GM23338 (cell line): ENCODE data around the gene SLC39A7. TPM values are rescaled to one million over a fixed set of nuclear protein-coding genes. Genes with fewer than 3 reads are reported as not detected.

Experiments used
- ATAC-seq: fragments of 200-7000 bp; cut with Tn5 transposase; 3 replicates; pipeline ENCODE4 v1.9.1; 2020
- DNase-seq: peaks from one replicate; pipeline ENCODE4 v3.0.0-alpha.2; 2015; ENCODE audit warnings: low spot score
- H2AFZ ChIP-seq: fragments of 200-600 bp; sonication (generic); 2 replicates; pipeline ENCODE4 v1.8.0; 2016; ENCODE audit warnings: antibody characterized with exemption, mild to moderate bottlenecking, moderate library complexity
- H3F3A ChIP-seq: fragments of 200-600 bp; sonication (generic); replicated peaks from 2 replicates; pipeline ENCODE4 v1.8.0; 2017; ENCODE audit warnings: antibody characterized with exemption, mixed run types, low read depth
- H3K27ac ChIP-seq: fragments of 200-600 bp; sonication (generic); 2 replicates; pipeline ENCODE4 v1.6.1; 2016; ENCODE audit warnings: low read depth
- H3K27me3 ChIP-seq: fragments of 200-600 bp; sonication (generic); 2 replicates; pipeline ENCODE4 v1.8.0; 2016; ENCODE audit warnings: mild to moderate bottlenecking, mixed run types, moderate library complexity; ENCODE audit not compliant: insufficient read depth
- H3K36me3 ChIP-seq: fragments of 200-600 bp; sonication (generic); 2 replicates; pipeline ENCODE4 v1.8.0; 2016; ENCODE audit warnings: mild to moderate bottlenecking; ENCODE audit not compliant: insufficient read depth
- H3K4me1 ChIP-seq: fragments of 200-600 bp; sonication (generic); 2 replicates; pipeline ENCODE4 v1.8.0; 2016; ENCODE audit warnings: mild to moderate bottlenecking, moderate library complexity; ENCODE audit not compliant: insufficient read depth
- H3K4me2 ChIP-seq: fragments of 200-600 bp; sonication (generic); 2 replicates; pipeline ENCODE4 v1.7.1; 2017; ENCODE audit warnings: mixed run types
- H3K4me3 ChIP-seq: fragments of 200-600 bp; sonication (generic); 2 replicates; pipeline ENCODE4 v1.6.1; 2016; ENCODE audit warnings: mixed run types
- H3K79me2 ChIP-seq: fragments of 200-600 bp; sonication (generic); replicated peaks from 2 replicates; pipeline ENCODE4 v1.8.0; 2017; ENCODE audit warnings: mild to moderate bottlenecking; ENCODE audit not compliant: insufficient read depth
- H3K9me2 ChIP-seq: fragments of 200-600 bp; sonication (generic); 2 replicates; pipeline ENCODE4 v1.8.0; 2017; ENCODE audit not compliant: insufficient read depth
- H4K20me1 ChIP-seq: fragments of 200-600 bp; sonication (generic); replicated peaks from 2 replicates; pipeline ENCODE4 v1.8.0; 2017; ENCODE audit warnings: mild to moderate bottlenecking; ENCODE audit not compliant: insufficient read depth
- H3K27ac Mint-ChIP-seq: 2 replicates; pipeline ENCODE4 v1.8.0; 2020; ENCODE audit warnings: inconsistent platforms, mild to moderate bottlenecking, moderate library complexity, mixed read lengths
- H3K27me3 Mint-ChIP-seq: 3 replicates; pipeline ENCODE4 v1.8.0; 2022; ENCODE audit warnings: low read depth, mild to moderate bottlenecking, moderate library complexity, mixed read lengths, inconsistent platforms; ENCODE audit not compliant: insufficient read depth, poor library complexity
- H3K36me3 Mint-ChIP-seq: 3 replicates; pipeline ENCODE4 v1.8.0; 2021; ENCODE audit warnings: low read depth, mild to moderate bottlenecking, inconsistent platforms, moderate library complexity, mixed read lengths
- H3K4me1 Mint-ChIP-seq: 3 replicates; pipeline ENCODE4 v1.8.0; 2020; ENCODE audit warnings: mild to moderate bottlenecking, inconsistent platforms, mixed read lengths
- H3K4me3 Mint-ChIP-seq: 3 replicates; pipeline ENCODE4 v1.8.0; 2021; ENCODE audit warnings: moderate library complexity, mild to moderate bottlenecking, inconsistent platforms, mixed read lengths
- H3K9me3 Mint-ChIP-seq: 3 replicates; pipeline ENCODE4 v1.8.0; 2020; ENCODE audit warnings: moderate library complexity, mild to moderate bottlenecking, inconsistent platforms, mixed read lengths
- CREB1 ChIP-seq: fragments of 250-450 bp; sonication (Bioruptor Pico); IDR thresholded peaks from 2 replicates; pipeline ENCODE4 v1.5.0; 2020; ENCODE audit warnings: low read depth, mild to moderate bottlenecking, moderate library complexity
- ETS1 ChIP-seq: IDR thresholded peaks from 2 replicates; pipeline ENCODE4 v1.6.1; 2016; ENCODE audit warnings: antibody characterized with exemption
- EZH2 ChIP-seq: fragments of 200-600 bp; sonication (generic); IDR thresholded peaks from one replicate; pipeline ENCODE4 v1.8.0; 2017; ENCODE audit warnings: antibody characterized with exemption, mild to moderate bottlenecking, low read depth; ENCODE audit not compliant: unreplicated experiment
- EZH2phosphoT487 ChIP-seq: fragments of 200-600 bp; sonication (generic); IDR thresholded peaks from one replicate; pipeline ENCODE4 v1.8.1; 2018; ENCODE audit warnings: antibody characterized with exemption; ENCODE audit not compliant: unreplicated experiment
- NANOG ChIP-seq: IDR thresholded peaks from 2 replicates; pipeline ENCODE4 v1.6.1; 2016; ENCODE audit warnings: antibody characterized with exemption, borderline replicate concordance
- POLR2AphosphoS5 ChIP-seq: IDR thresholded peaks from 2 replicates; pipeline ENCODE4 v1.6.1; 2016; ENCODE audit warnings: antibody characterized with exemption, low read depth
- REST ChIP-seq: IDR thresholded peaks from one replicate; pipeline ENCODE4 v1.6.1; 2018; ENCODE audit warnings: antibody characterized with exemption; ENCODE audit not compliant: unreplicated experiment
- STAT1 ChIP-seq: IDR thresholded peaks from one replicate; pipeline ENCODE4 v1.6.1; 2016; ENCODE audit warnings: antibody characterized with exemption; ENCODE audit not compliant: unreplicated experiment
- ZNF114 ChIP-seq: fragments of 250-450 bp; sonication (Bioruptor Pico); IDR thresholded peaks from 2 replicates; pipeline ENCODE4 v1.5.0; 2020; ENCODE audit warnings: mild to moderate bottlenecking, moderate library complexity
- ZNF331 ChIP-seq: fragments of 250-450 bp; sonication (Bioruptor Pico); IDR thresholded peaks from 2 replicates; pipeline ENCODE4 v1.5.0; 2020; ENCODE audit warnings: low read depth, mild to moderate bottlenecking, moderate library complexity
- ZNF462 ChIP-seq: fragments of 250-450 bp; sonication (Bioruptor Pico); IDR thresholded peaks from 2 replicates; pipeline ENCODE4 v1.5.0; 2020; ENCODE audit warnings: mild to moderate bottlenecking, moderate library complexity
- polyA plus RNA-seq: library from polyadenylated mRNA; unstranded; fragments of >200 nt; fragmentation: Nextera tagmentation; extraction: Ambion mirVana; gene quantifications from 2 replicates; pipeline ENCODE4 v1.2.1, GENCODE V29; 2016
- total RNA-seq: library from RNA; depleted of rRNA; stranded (reverse); fragments of >200 nt; shearing (Covaris generic); gene quantifications from 2 replicates; pipeline ENCODE4 v1.2.3, GENCODE V29; 2014

The SLC39A7 gene
- total and polyA plus RNA-seq, 2 experiments from 2014 or later, result 9.0 to 75.9 TPM

DNA sequence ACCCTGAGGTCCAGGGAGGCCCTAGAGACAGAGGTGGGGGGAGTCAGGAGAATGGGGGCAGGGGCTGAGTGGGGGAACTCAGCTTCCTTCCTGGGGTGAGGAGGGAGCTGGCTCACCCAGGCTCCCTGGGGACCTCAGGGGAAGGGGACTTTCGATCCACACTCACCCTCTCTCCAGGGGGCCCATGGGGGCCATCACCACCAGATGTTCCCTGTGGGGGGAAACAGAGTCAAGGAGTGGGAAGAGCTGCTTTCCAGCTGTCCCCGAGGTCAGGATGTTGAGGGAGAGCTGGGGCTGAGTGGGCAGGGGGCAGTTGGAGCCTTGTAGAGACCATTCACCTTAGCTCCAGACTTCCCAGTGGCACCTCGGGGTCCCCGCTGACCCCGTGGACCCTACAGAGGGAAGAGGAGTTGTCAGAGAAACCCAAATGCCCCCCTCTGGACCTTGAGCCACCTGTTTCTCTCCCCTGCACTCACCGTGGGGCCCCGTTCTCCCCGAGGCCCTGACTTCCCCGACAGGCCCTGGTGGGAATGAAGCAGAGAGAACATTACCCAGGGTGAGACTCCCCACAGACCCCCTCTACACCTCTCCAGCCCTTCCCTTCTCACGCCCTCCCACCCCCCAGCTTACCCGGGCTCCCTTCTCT, 27.0 kb upstream of the SLC39A7 start:
- peaks cover 13% of the 10 kb centered on the region for H3K27me3 Mint-ChIP-seq
- H3K4me1 Mint-ChIP-seq, result peaks cover 6% of the 10 kb centered on the region
- no peaks in the 10 kb centered on the region for H4K20me1 ChIP-seq
- H3K9me2 ChIP-seq, result no peaks in the 10 kb centered on the region
- H3K27ac ChIP-seq, result no peak overlapping the region
- no peak for ATAC-seq
- no peaks in the 10 kb centered on the region for H3K79me2 ChIP-seq
- H3K36me3 Mint-ChIP-seq, result no peaks in the 10 kb centered on the region
- H3K27ac Mint-ChIP-seq, result no peak overlapping the region
- DNase-seq, result no peak
- H3K36me3 ChIP-seq, result no peaks in the 10 kb centered on the region
- no peaks in the 10 kb centered on the region for H3F3A ChIP-seq
- no peaks in the 10 kb centered on the region; the same call in 1 of the 2 replicates for H3K4me1 ChIP-seq
- no peak overlapping the region for H3K4me3 ChIP-seq
- H3K4me2 ChIP-seq, result no peak overlapping the region
- no peak overlapping the region for H3K4me3 Mint-ChIP-seq
- no peaks in the 10 kb centered on the region for H3K27me3 ChIP-seq
- H3K9me3 Mint-ChIP-seq, result no peaks in the 10 kb centered on the region; the same call in 1 of the 3 replicates
- no peak for TF ChIP-seq EZH2
- H2AFZ ChIP-seq, result no peak overlapping the region

DNA sequence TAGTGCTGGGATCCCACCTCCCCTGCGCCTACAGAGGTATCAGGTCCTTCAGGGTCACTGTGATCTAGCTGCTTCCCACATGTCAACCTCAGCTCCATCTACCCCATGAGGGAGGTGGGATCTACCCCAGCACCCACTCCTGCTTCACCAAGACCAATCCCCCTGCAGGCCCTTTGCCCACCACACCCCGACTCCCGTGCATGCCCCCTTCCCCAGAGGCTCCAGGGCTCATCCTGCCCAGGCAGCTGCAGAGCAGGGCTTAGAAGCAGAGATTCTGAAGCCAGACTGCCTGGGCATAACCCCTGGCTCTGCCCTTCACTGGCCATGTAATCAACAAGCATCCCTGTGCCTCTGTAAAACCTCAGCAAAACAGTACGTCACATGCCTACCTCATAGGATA, 25.9 kb upstream of the SLC39A7 start:
- H4K20me1 ChIP-seq, result no peaks in the 10 kb centered on the region
- Mint-ChIP-seq H3K4me1 (peaks cover 6% of the 10 kb centered on the region), H3K27ac (no peak overlapping the region), H3K36me3 (no peaks in the 10 kb centered on the region), H3K27me3 (peaks cover 10% of the 10 kb centered on the region), H3K9me3 (no peaks in the 10 kb centered on the region), H3K4me3 (no peak overlapping the region)
- no peak overlapping the region for H3K4me2 ChIP-seq
- DNase-seq, result no peak
- H2AFZ ChIP-seq, result no peak overlapping the region
- no peak overlapping the region for H3K4me3 ChIP-seq
- no peaks in the 10 kb centered on the region for H3K27me3 ChIP-seq
- no peaks in the 10 kb centered on the region for H3F3A ChIP-seq
- no peak overlapping the region for H3K27ac ChIP-seq
- H3K36me3 ChIP-seq, result no peaks in the 10 kb centered on the region
- H3K9me2 ChIP-seq, result no peaks in the 10 kb centered on the region
- H3K4me1 ChIP-seq, result no peaks in the 10 kb centered on the region; the same call in 1 of the 2 replicates
- ATAC-seq, result no peak
- H3K79me2 ChIP-seq, result no peaks in the 10 kb centered on the region
- TF ChIP-seq ZNF331 (CRISPR knock-in tag) (no peak), EZH2phosphoT487 (no peak), NANOG (no peak), CREB1 (CRISPR knock-in tag) (no peak), ZNF114 (no peak), ZNF462 (CRISPR knock-in tag) (no peak), STAT1 (no peak), EZH2 (no peak), POLR2AphosphoS5 (no peak), ETS1 (no peak), REST (no peak)
